Head of caudate nucleus (tissue), 42 donors: ENCODE measurements around the gene SHROOM3.
"Not testable (repeated sequence)": the region's sequence is repeated elsewhere in the genome, so short reads cannot be mapped to it uniquely, and the experiment has no call there.

ENCODE experiments used
- DNase-seq, 42 donors: peaks; one replicate each; pipeline versions ENCODE4 v3.0.0 to v3.0.0-alpha.2; 2020 to 2021; ENCODE audit warnings: mixed read lengths in 7 of 42
- intact Hi-C: fragments of 100-400 bp; cut with DNase I; formaldehyde crosslinking; loops from one replicate; pipeline ENCODE4 v1.15.0; 2022

Gene SHROOM3

GRCh38 chr4:76605099-76605563 lies 170.1 kb downstream of the SHROOM3 start:
- DNase-seq, result no peak
- intact Hi-C loops, result no loop called here

- DNase-seq, result no peak
- intact Hi-C loops, result no loop called here
These were observed 171.7 kb downstream of the SHROOM3 start for GRCh38 chr4:76606645-76607265.

GRCh38 chr4:76607266-76607799 lies 172.3 kb downstream of the SHROOM3 start:
- no peak for DNase-seq
- intact Hi-C loops, result no loop called here

- intact Hi-C loops, result no loop called here
- DNase-seq, result no peak
These were observed 172.8 kb downstream of the SHROOM3 start for GRCh38 chr4:76607846-76608245.

- intact Hi-C loops, DNase-seq: not testable (repeated sequence)
These were observed 173.5 kb downstream of the SHROOM3 start for GRCh38 chr4:76608549-76608948.

- no peak for DNase-seq
- intact Hi-C loops, result no loop called here
These were observed 175.9 kb downstream of the SHROOM3 start for GRCh38 chr4:76610751-76611547.

GRCh38 chr4:76611616-76612207 lies 176.7 kb downstream of the SHROOM3 start:
- intact Hi-C loops, result no loop called here
- DNase-seq, result no peak

- no peak for DNase-seq
- intact Hi-C loops, result no loop called here
These were observed 179.6 kb downstream of the SHROOM3 start for GRCh38 chr4:76614589-76614988.

DNA sequence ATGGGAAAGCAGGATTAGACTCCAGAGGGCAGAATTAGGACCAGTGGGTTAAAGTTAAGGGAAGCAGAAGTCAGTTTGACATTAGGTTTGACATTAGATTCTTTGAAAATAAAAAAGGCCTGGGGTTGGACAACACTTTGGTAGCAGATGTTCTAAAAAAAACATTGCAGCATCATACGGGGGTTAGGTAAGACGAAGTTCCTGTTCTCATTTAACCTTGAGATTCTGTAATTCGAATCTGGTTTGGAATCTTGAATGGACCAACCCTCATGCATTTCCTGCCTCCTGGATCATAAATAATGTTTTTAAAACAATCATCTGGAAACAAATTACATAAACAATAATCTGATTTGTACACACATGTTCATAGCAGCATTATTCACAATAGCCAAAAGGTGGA lies 181.0 kb downstream of the SHROOM3 start:
- no peak for DNase-seq
- intact Hi-C loops, result no loop called here

- intact Hi-C loops, result no loop called here
- no peak for DNase-seq
These were observed 181.5 kb downstream of the SHROOM3 start for GRCh38 chr4:76616526-76616925.

GRCh38 chr4:76620723-76621468 lies 185.9 kb downstream of the SHROOM3 start:
- intact Hi-C loops, result no loop called here

DNA sequence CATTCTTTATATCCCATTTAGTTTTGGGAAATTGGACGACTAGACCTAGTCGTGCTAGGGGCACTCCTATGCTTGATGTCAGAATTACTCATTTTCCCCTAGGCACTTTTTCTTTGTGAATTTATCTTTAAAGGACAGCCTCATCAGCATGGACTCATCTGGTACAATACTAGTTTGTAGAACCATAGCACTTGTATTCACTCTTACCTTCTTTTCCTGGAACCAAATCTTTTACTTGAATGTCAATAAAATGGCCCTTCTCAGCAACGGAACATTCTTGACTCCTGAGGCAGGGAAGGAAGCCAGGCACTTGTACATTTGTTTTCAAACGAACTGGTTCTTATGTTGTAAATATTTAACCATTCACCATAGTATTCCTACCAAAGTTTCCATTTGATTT lies 187.1 kb downstream of the SHROOM3 start:
- intact Hi-C loops, result no loop called here
- no peak for DNase-seq

More at GRCh38 chr4:76620723-76621468, 185.9 kb downstream of the SHROOM3 start:
- peak in 1 of 42 donors; percentile 6 for DNase-seq

- DNase-seq, result no peak
These were observed 187.7 kb downstream of the SHROOM3 start for GRCh38 chr4:76622717-76623116.

DNA sequence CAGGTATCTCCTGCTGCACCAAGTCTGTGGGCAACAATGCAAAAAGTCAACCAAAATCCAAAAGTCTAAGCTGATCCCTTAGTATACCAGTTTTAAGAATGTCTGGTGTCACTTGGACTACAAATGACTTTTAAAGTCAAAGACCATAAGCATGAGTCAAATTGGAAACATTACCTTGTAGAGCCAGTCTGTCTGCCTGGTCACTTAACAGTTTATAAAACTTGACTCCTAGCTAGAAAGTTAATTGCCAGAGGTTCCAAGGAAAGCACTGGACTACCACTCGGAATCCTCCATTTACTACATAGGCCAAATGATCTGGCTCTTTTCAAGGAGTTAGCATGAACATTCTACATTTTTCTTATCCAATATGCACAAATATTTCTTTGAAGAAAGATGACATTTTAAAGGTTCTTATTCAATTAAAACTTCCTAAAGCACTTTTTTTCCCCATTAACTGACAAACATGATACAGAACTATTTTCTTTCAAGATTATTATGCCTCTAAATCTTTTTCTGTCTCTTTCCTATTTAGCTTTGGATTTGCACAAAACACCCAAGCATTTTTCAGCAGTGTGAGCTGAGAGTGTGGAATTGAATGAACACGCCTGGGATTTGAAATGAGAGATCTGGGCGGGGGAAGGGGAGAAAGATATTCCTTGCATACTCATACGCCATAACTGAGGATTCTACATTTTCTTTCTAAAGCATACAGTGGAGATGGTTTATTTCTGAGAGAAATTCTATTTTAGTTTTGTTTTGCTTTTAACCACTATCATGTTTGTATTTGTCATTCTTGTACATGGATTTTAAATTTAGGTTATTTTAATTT lies 188.4 kb downstream of the SHROOM3 start:
- no peak for DNase-seq
- intact Hi-C loops, result no loop called here

More at GRCh38 chr4:76622717-76623116, 187.7 kb downstream of the SHROOM3 start:
- intact Hi-C loops, result no loop called here

- intact Hi-C loops, result no loop called here
- peak in 7 of 42 donors; percentile 2 to 37 (median 5) for DNase-seq
These were observed 189.2 kb downstream of the SHROOM3 start for GRCh38 chr4:76624241-76624681.

GRCh38 chr4:76624931-76625715 lies 190.1 kb downstream of the SHROOM3 start:
- intact Hi-C loops, result no loop called here
- no peak for DNase-seq

DNA sequence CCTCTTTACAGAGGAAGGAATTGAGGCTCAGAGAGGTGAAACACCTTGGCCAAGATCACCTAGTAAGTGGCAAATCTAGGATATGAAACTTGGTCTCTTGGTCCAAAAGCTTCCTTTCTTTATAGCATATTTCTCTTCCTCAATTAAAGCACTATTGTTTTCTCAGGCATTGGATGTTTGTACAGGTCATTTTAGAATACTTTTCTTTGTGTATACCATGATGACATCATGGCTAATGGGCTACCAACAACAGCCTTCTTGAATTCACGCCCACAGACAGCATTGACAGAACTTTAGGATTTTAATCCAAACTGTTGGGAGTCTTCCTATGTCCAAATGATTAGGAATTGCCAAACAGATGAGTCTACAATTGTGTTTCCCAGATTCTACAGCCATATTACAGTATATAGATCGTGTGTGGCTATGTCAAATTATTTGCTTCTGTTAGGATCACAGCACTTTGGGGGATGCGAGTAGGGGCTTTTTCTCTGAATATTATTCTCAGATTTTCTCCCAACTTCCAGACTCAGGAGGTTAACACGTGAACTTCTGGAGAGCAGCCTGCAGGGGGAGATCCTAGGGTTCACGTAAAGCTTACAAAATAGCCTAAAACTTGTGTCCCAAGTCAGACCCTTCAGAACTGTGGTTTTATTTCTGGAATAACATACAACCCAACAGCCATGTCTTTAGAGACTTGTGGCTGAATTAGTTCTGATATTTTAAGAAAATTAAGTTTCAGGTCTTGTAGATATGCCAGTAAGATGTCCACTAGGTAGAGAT lies 191.8 kb downstream of the SHROOM3 start:
- DNase-seq, result no peak
- intact Hi-C loops, result no loop called here
